IPS-15b (cell line): ENCODE data around the gene NSD2.
"Not testable (repeated sequence)": the region's sequence is repeated elsewhere in the genome, so short reads cannot be mapped to it uniquely, and the experiment has no call there.

Source experiments
- H3K27me3 ChIP-seq: one replicate; pipeline ENCODE4 v1.6.1; 2013; ENCODE audit warnings: low read length; ENCODE audit not compliant: control insufficient read depth, insufficient read depth
- H3K36me3 ChIP-seq: one replicate; pipeline ENCODE4 v1.6.1; 2013; ENCODE audit warnings: low read length; ENCODE audit not compliant: control insufficient read depth, insufficient read depth
- H3K4me1 ChIP-seq: one replicate; pipeline ENCODE4 v1.6.1; 2013; ENCODE audit warnings: mild to moderate bottlenecking, low read length; ENCODE audit not compliant: control insufficient read depth, insufficient read depth
- H3K4me3 ChIP-seq: one replicate; pipeline ENCODE4 v1.5.1; 2013; ENCODE audit warnings: low read depth, low read length
- H3K9ac ChIP-seq: one replicate; pipeline ENCODE4 v1.6.1; 2013; ENCODE audit warnings: low read depth, mild to moderate bottlenecking, low read length
- H3K9me3 ChIP-seq: one replicate; pipeline ENCODE4 v1.6.1; 2013; ENCODE audit warnings: mild to moderate bottlenecking, low read length; ENCODE audit not compliant: control insufficient read depth, insufficient read depth

The NSD2 gene

GRCh38 chr4:1904042-1904441, 32.8 kb downstream of the NSD2 start:
- H3K4me1 ChIP-seq = no peaks in the 10 kb centered on the region
- H3K4me3 ChIP-seq = no peak overlapping the region
- H3K36me3 ChIP-seq = peaks cover 15% of the 10 kb centered on the region
- no peaks in the 10 kb centered on the region for H3K9me3 ChIP-seq
- H3K27me3 ChIP-seq = no peaks in the 10 kb centered on the region
- no peak overlapping the region for H3K9ac ChIP-seq

- Histone ChIP-seq H3K4me3 (no peak overlapping the region), H3K9ac (no peak overlapping the region), H3K4me1 (peaks cover 3% of the 10 kb centered on the region), H3K27me3 (no peaks in the 10 kb centered on the region), H3K9me3 (no peaks in the 10 kb centered on the region), H3K36me3 (no peaks in the 10 kb centered on the region)
Observed at GRCh38 chr4:1907848-1908525, 36.8 kb downstream of the NSD2 start.

GRCh38 chr4:1909696-1910095, 38.5 kb downstream of the NSD2 start:
- H3K9me3 ChIP-seq, H3K9ac ChIP-seq, H3K4me1 ChIP-seq, H3K27me3 ChIP-seq, H3K36me3 ChIP-seq, H3K4me3 ChIP-seq: not testable (repeated sequence)

GRCh38 chr4:1910643-1911042, 39.5 kb downstream of the NSD2 start:
- Histone ChIP-seq H3K27me3 (no peaks in the 10 kb centered on the region), H3K9me3 (no peaks in the 10 kb centered on the region), H3K4me3 (no peak overlapping the region), H3K36me3 (no peaks in the 10 kb centered on the region), H3K9ac (no peak overlapping the region), H3K4me1 (peaks cover 3% of the 10 kb centered on the region)

- not testable (repeated sequence) for H3K36me3 ChIP-seq, H3K4me3 ChIP-seq, H3K4me1 ChIP-seq, H3K9ac ChIP-seq, H3K27me3 ChIP-seq, H3K9me3 ChIP-seq
Observed at GRCh38 chr4:1911316-1911715, 40.1 kb downstream of the NSD2 start.

- no peak overlapping the region for H3K9ac ChIP-seq
- no peaks in the 10 kb centered on the region for H3K4me1 ChIP-seq
- no peaks in the 10 kb centered on the region for H3K27me3 ChIP-seq
- H3K9me3 ChIP-seq = no peaks in the 10 kb centered on the region
- no peak overlapping the region for H3K4me3 ChIP-seq
- peaks cover 11% of the 10 kb centered on the region for H3K36me3 ChIP-seq
Observed at GRCh38 chr4:1922821-1923220, 51.6 kb downstream of the NSD2 start.

GRCh38 chr4:1927675-1928074, 56.5 kb downstream of the NSD2 start:
- Histone ChIP-seq H3K9ac (no peak overlapping the region), H3K4me1 (no peaks in the 10 kb centered on the region), H3K4me3 (no peak overlapping the region), H3K9me3 (no peaks in the 10 kb centered on the region), H3K36me3 (peaks cover 12% of the 10 kb centered on the region), H3K27me3 (no peaks in the 10 kb centered on the region)

GRCh38 chr4:1928356-1929239, 57.4 kb downstream of the NSD2 start:
- Histone ChIP-seq H3K36me3 (peaks cover 14% of the 10 kb centered on the region), H3K9me3 (no peaks in the 10 kb centered on the region), H3K27me3 (no peaks in the 10 kb centered on the region), H3K4me1 (no peaks in the 10 kb centered on the region), H3K4me3 (no peak overlapping the region), H3K9ac (no peak overlapping the region)

GRCh38 chr4:1932736-1933135, 61.5 kb downstream of the NSD2 start:
- Histone ChIP-seq H3K4me1 (no peaks in the 10 kb centered on the region), H3K9me3 (no peaks in the 10 kb centered on the region), H3K36me3 (peaks cover 14% of the 10 kb centered on the region), H3K4me3 (no peak overlapping the region), H3K27me3 (no peaks in the 10 kb centered on the region), H3K9ac (no peak overlapping the region)

GRCh38 chr4:1933700-1934099, 62.5 kb downstream of the NSD2 start:
- H3K27me3 ChIP-seq = no peaks in the 10 kb centered on the region
- H3K36me3 ChIP-seq = peaks cover 14% of the 10 kb centered on the region
- no peak overlapping the region for H3K4me3 ChIP-seq
- no peak overlapping the region for H3K9ac ChIP-seq
- H3K9me3 ChIP-seq = no peaks in the 10 kb centered on the region
- H3K4me1 ChIP-seq = no peaks in the 10 kb centered on the region

- H3K9ac ChIP-seq = no peak overlapping the region
- H3K4me3 ChIP-seq = no peak overlapping the region
- H3K4me1 ChIP-seq = no peaks in the 10 kb centered on the region
- H3K9me3 ChIP-seq = no peaks in the 10 kb centered on the region
- peaks cover 11% of the 10 kb centered on the region for H3K36me3 ChIP-seq
- no peaks in the 10 kb centered on the region for H3K27me3 ChIP-seq
Observed at GRCh38 chr4:1937550-1937949, 66.4 kb downstream of the NSD2 start.

GRCh38 chr4:1938027-1938426, 66.8 kb downstream of the NSD2 start:
- Histone ChIP-seq H3K36me3 (peaks cover 6% of the 10 kb centered on the region), H3K4me3 (no peak overlapping the region)

More at GRCh38 chr4:1938027-1938426, 66.8 kb downstream of the NSD2 start:
- no peaks in the 10 kb centered on the region for H3K27me3 ChIP-seq
- no peaks in the 10 kb centered on the region for H3K9me3 ChIP-seq
- no peak overlapping the region for H3K9ac ChIP-seq
- no peaks in the 10 kb centered on the region for H3K4me1 ChIP-seq
